HepG2 (cell line): Measurements from ENCODE around the gene FNDC3B. TPM values are rescaled to one million over a fixed set of nuclear protein-coding genes. Genes with fewer than 3 reads are reported as not detected.

Experiments used
- ATAC-seq: fragments of 200-7000 bp; cut with Tn5 transposase; 3 replicates; pipeline ENCODE4 v1.9.1; 2020; ENCODE audit warnings: mild to moderate bottlenecking, moderate library complexity
- BruUV-seq: library from RNA; stranded (reverse); fragments of 400-500 nt; replicated peaks from 2 replicates; lab custom pipeline; 2021; lab: Mats Ljungman, UMichigan
- CTCF ChIA-PET: fragments of 300-600 bp; formaldehyde crosslinking; extraction: SDS; loops from one replicate; lab custom pipeline; 2021; ENCODE audit warnings: low total read pairs, inconsistent platforms, low intra/inter-chr PET ratio; lab: Yijun Ruan, JAX
- POLR2A ChIA-PET: fragments of 350-600 bp; sonication (Branson Sonifier 250); formaldehyde crosslinking; loops from one replicate; lab custom pipeline; 2020; ENCODE audit warnings: antibody characterized with exemption, inconsistent platforms; lab: Yijun Ruan, JAX
- DNase-seq: peaks from one replicate; pipeline ENCODE4 v3.0.0-alpha.2; 2015; ENCODE audit warnings: low spot score
- FAIRE-seq: peaks from 3 replicates; lab custom pipeline; 2011; peaks lifted over from hg19 to GRCh38; lab: Jason Lieb, UNC
- H2AFZ ChIP-seq: one replicate; pipeline ENCODE4 v1.6.1; 2011; ENCODE audit warnings: low read length, inconsistent platforms
- H3K27ac ChIP-seq: fragments of 300-600 bp; 3 replicates; pipeline ENCODE4 v1.8.0; 2011; ENCODE audit warnings: mixed run types, mild to moderate bottlenecking, mixed read lengths, low read length, inconsistent platforms; ENCODE audit not compliant: insufficient read depth; ENCODE audit errors: extremely low read length
- H3K27me3 ChIP-seq, 2 experiments: fragments of 200-600 bp in 1 of 2; 2 replicates in 1 of 2; 3 replicates in 1 of 2; pipeline versions ENCODE4 v1.6.0 to v1.8.0; 2011; ENCODE audit warnings: low read length in 2 of 2, mild to moderate bottlenecking in 2 of 2, moderate library complexity in 2 of 2, inconsistent platforms in 1 of 2; ENCODE audit not compliant: insufficient read depth in 2 of 2, control insufficient read depth in 1 of 2
- H3K36me3 ChIP-seq, 2 experiments: fragments of 200-600 bp in 1 of 2; replicated peaks in 1 of 2; 2 replicates in 1 of 2; 3 replicates in 1 of 2; pipeline versions ENCODE4 v1.5.1 to v1.8.0; 2011; ENCODE audit warnings: low read length in 2 of 2, inconsistent platforms in 1 of 2; ENCODE audit not compliant: insufficient read depth in 2 of 2, control insufficient read depth in 1 of 2
- H3K4me1 ChIP-seq: 2 replicates; pipeline ENCODE4 v1.5.1; 2012; ENCODE audit warnings: low read length, inconsistent platforms; ENCODE audit not compliant: insufficient read depth
- H3K4me2 ChIP-seq: 2 replicates; pipeline ENCODE4 v1.6.0; 2011; ENCODE audit warnings: low read depth, low read length, inconsistent platforms
- H3K4me3 ChIP-seq, 3 experiments: fragments of 200-600 bp in 1 of 3; sonication (generic), shearing (Covaris generic) in 1 of 3; replicated peaks in 1 of 3; 2 replicates each; pipeline ENCODE4 v1.5.1; 2011 to 2016; ENCODE audit warnings: low read length in 3 of 3, inconsistent platforms in 2 of 3, low read depth in 2 of 3, mild to moderate bottlenecking in 2 of 3, control low read depth in 1 of 3, mixed read lengths in 1 of 3; ENCODE audit not compliant: insufficient read depth in 1 of 3
- H3K79me2 ChIP-seq: one replicate; pipeline ENCODE4 v1.6.1; 2011; ENCODE audit warnings: low read length, inconsistent platforms; ENCODE audit not compliant: insufficient read depth
- H3K9ac ChIP-seq: 2 replicates; pipeline ENCODE4 v1.6.0; 2011; ENCODE audit warnings: mild to moderate bottlenecking, low read depth, low read length, inconsistent platforms; ENCODE audit not compliant: insufficient read depth
- H3K9me3 ChIP-seq: 2 replicates; pipeline ENCODE4 v1.5.1; 2012; ENCODE audit warnings: mild to moderate bottlenecking, low read length
- H4K20me1 ChIP-seq: 2 replicates; pipeline ENCODE4 v1.6.0; 2011; ENCODE audit warnings: inconsistent platforms, mild to moderate bottlenecking, low read length, moderate library complexity; ENCODE audit not compliant: insufficient read depth
- AGO2 ChIP-seq: fragments of 200-400 bp; formaldehyde crosslinking; optimal IDR thresholded peaks from 2 replicates; pipeline ENCODE3; 2017; ENCODE audit warnings: mild to moderate bottlenecking, low read depth, low read length, moderate library complexity
- GATA4 ChIP-seq: sonication (generic); IDR thresholded peaks from 2 replicates; pipeline ENCODE4 v1.6.1; 2016; ENCODE audit warnings: antibody characterized with exemption, low read depth, borderline replicate concordance
- HIVEP1 ChIP-seq: sonication (generic); formaldehyde crosslinking; IDR thresholded peaks from 2 replicates; pipeline ENCODE4 v1.4.0; 2020; ENCODE audit warnings: mild to moderate bottlenecking, missing genetic modification reagents
- KDM3A ChIP-seq: IDR thresholded peaks from 2 replicates; pipeline ENCODE4 v1.6.1; 2018; ENCODE audit warnings: low read depth, missing compliant biosample characterization
- NCOA1 ChIP-seq: sonication (generic); formaldehyde crosslinking; IDR thresholded peaks from 2 replicates; pipeline ENCODE4 v1.9.0; 2021; ENCODE audit warnings: missing genetic modification reagents
- RBM22 ChIP-seq: fragments of 200-400 bp; formaldehyde crosslinking; optimal IDR thresholded peaks from 2 replicates; pipeline ENCODE3; 2017; ENCODE audit warnings: mild to moderate bottlenecking, low read length, moderate library complexity
- SSRP1 ChIP-seq: IDR thresholded peaks from 2 replicates; pipeline ENCODE4 v1.6.1; 2016; ENCODE audit warnings: control low read depth
- TRIM22 ChIP-seq: fragments of 450-650 bp; IDR thresholded peaks from 2 replicates; pipeline ENCODE4 v1.6.1; 2017
- ZNF512 ChIP-seq: sonication (generic); formaldehyde crosslinking; IDR thresholded peaks from 2 replicates; pipeline ENCODE4 v1.4.0; 2020; ENCODE audit warnings: mild to moderate bottlenecking, missing genetic modification reagents
- ZNF737 ChIP-seq: sonication (generic); formaldehyde crosslinking; IDR thresholded peaks from 2 replicates; pipeline ENCODE4 v1.5.0; 2020; ENCODE audit warnings: missing genetic modification reagents, mild to moderate bottlenecking, borderline replicate concordance
- WGBS: methylation state at CpG from one replicate; pipeline ENCODE4 v1.1.6; 2017; ENCODE audit warnings: low lambda C conversion rate; 5-methylcytosine and 5-hydroxymethylcytosine counted together
- in situ Hi-C: cut with HindIII; loops from 2 replicates; pipeline ENCODE4 v1.10.0; 2017; ENCODE audit warnings: low pct_unique_long_range_greater_than_20kb; ENCODE audit not compliant: extremely low pct_ligation_motif_present
- intact Hi-C: fragments of 100-400 bp; cut with micrococcal nuclease; formaldehyde crosslinking; loops from one replicate; pipeline ENCODE4 v1.10.0; 2022; ENCODE audit not compliant: unreplicated experiment
- polyA plus RNA-seq, 8 experiments: library from polyadenylated mRNA; depleted of rRNA in 3 of 8; stranded (reverse) in 7 of 8; unstranded in 1 of 8; fragments of >200 nt; fragmentation: Illumina TruSeq in 4 of 8; extraction: Trizol in 4 of 8; gene quantifications; 2 replicates each; pipeline versions ENCODE4 v1.2.1 to v1.2.3, GENCODE V29; 2011 to 2016; ENCODE audit warnings: low read depth in 4 of 8, missing spikeins in 1 of 8, mixed read lengths in 1 of 8; ENCODE audit not compliant: insufficient read depth in 1 of 8
- total RNA-seq, 5 experiments: library from RNA; depleted of rRNA; stranded (reverse); fragments of >200 nt; fragmentation: Illumina TruSeq; extraction: Trizol; gene quantifications; 2 replicates each; pipeline ENCODE4 v1.2.3, GENCODE V29; 2016; ENCODE audit warnings: low read depth in 1 of 5

FNDC3B gene
- total and polyA plus RNA-seq, 2 of the 13 experiments (the other 11 are each of a cell fraction or from before 2014, with no cell fraction given): 74.8 to 103 TPM

GRCh38 chr3:172292422-172292821 is 253.0 kb downstream of the FNDC3B start:
- Histone ChIP-seq H3K27me3 (no peaks in the 10 kb centered on the region), H3K9ac (no peak overlapping the region), H3K9me3 (no peaks in the 10 kb centered on the region), H2AFZ (no peak overlapping the region), H3K4me3 (no peak overlapping the region), H3K79me2 (peaks cover 51% of the 10 kb centered on the region), H3K4me2 (no peak overlapping the region), H3K27ac (no peak overlapping the region), H3K4me1 (no peaks in the 10 kb centered on the region; the same call in 1 of the 2 replicates), H4K20me1 (peaks cover 88% of the 10 kb centered on the region), H3K36me3 (peaks cover 36 to 95% of the 10 kb centered on the region in 2 experiments)
- intact Hi-C loops: no loop called here
- ChIA-PET CTCF (no interaction called here), POLR2A (no interaction called here)
- ATAC-seq (no peak), FAIRE-seq (no peak), DNase-seq (no peak)
- TF ChIP-seq AGO2: peak; percentile 37
- no peak for TF ChIP-seq GATA4
- WGBS: 90% methylated on average over 2 of the region's 2 CpGs
- BruUV-seq: no TSS peak
- in situ Hi-C loops: no loop called here

GRCh38 chr3:172293093-172293492 is 253.7 kb downstream of the FNDC3B start:
- BruUV-seq: no TSS peak
- WGBS: 91% methylated on average over 2 of the region's 2 CpGs
- no peak; the same call in 2 of the 3 replicates for ATAC-seq
- in situ Hi-C loops (no loop called here), intact Hi-C loops (no loop called here)
- no peak for DNase-seq
- Histone ChIP-seq H3K27ac (no peak overlapping the region), H3K27me3 (no peaks in the 10 kb centered on the region), H3K9me3 (no peaks in the 10 kb centered on the region), H3K79me2 (peaks cover 47% of the 10 kb centered on the region), H3K4me3 (no peak overlapping the region), H3K36me3 (peaks cover 32 to 94% of the 10 kb centered on the region in 2 experiments), H3K4me1 (no peaks in the 10 kb centered on the region), H2AFZ (no peak overlapping the region), H3K4me2 (no peak overlapping the region), H4K20me1 (peaks cover 82% of the 10 kb centered on the region), H3K9ac (no peak overlapping the region)
- ChIA-PET POLR2A (no interaction called here), CTCF (no interaction called here)
- no peak for TF ChIP-seq TRIM22
- TF ChIP-seq HIVEP1 (CRISPR knock-in tag): no peak
- no peak for TF ChIP-seq ZNF737 (CRISPR knock-in tag)
- TF ChIP-seq SSRP1 (CRISPR knock-in tag): peak; percentile 36; the same call in 1 of the 2 replicates
- peak; percentile 96 for TF ChIP-seq RBM22
- no peak for TF ChIP-seq KDM3A (CRISPR knock-in tag)
- TF ChIP-seq NCOA1 (CRISPR knock-in tag): no peak
- no peak for TF ChIP-seq ZNF512 (CRISPR knock-in tag)
- no peak for FAIRE-seq
